Ovary (tissue), 9 donors: Measurements from ENCODE around the gene TMEM260. TPM values are rescaled to one million over a fixed set of nuclear protein-coding genes. Genes with fewer than 3 reads are reported as not detected.

Experiments
- DNase-seq, 5 donors: peaks; one replicate each; pipeline ENCODE4 v3.0.0-alpha.2; 2019 to 2020
- H3K27ac ChIP-seq, 2 donors: fragments of 200-600 bp; one replicate each; pipeline versions ENCODE4 v1.5.1 to v1.8.0; 2019 to 2022
- H3K27me3 ChIP-seq: fragments of 200-600 bp; one replicate; pipeline ENCODE4 v1.8.0; 2022
- H3K36me3 ChIP-seq: fragments of 200-600 bp; sonication (generic); one replicate; pipeline ENCODE4 v1.5.1; 2019
- H3K4me1 ChIP-seq: one replicate; pipeline ENCODE4 v1.8.1; 2013; ENCODE audit warnings: mild to moderate bottlenecking, moderate library complexity; ENCODE audit not compliant: insufficient read depth
- H3K4me3 ChIP-seq: fragments of 200-600 bp; sonication (generic); one replicate; pipeline ENCODE4 v1.5.1; 2017
- H3K9me3 ChIP-seq, 2 donors: fragments of 200-600 bp in 1 of 2; sonication (generic) in 1 of 2; one replicate each; pipeline versions ENCODE4 v1.5.1 to v1.8.1; 2013 to 2019; ENCODE audit warnings: mild to moderate bottlenecking in 1 of 2, moderate library complexity in 1 of 2
- EP300 ChIP-seq: sonication (generic); formaldehyde crosslinking; IDR thresholded peaks from one replicate; pipeline ENCODE4 v1.6.1; 2017; ENCODE audit warnings: antibody characterized with exemption
- POLR2A ChIP-seq: fragments of 450-650 bp; IDR thresholded peaks from one replicate; pipeline ENCODE4 v1.6.1; 2017; ENCODE audit warnings: antibody characterized with exemption, mild to moderate bottlenecking, moderate library complexity
- WGBS, 3 donors: extraction: QIAGEN DNeasy Blood & Tissue Kit in 1 of 3; methylation state at CpG; one replicate each; pipeline versions ENCODE4 v1.1.5 to v1.1.7; 2013 to 2017; 5-methylcytosine and 5-hydroxymethylcytosine counted together
- intact Hi-C, 4 donors: fragments of 100-400 bp; cut with DNase I; formaldehyde crosslinking; loops; one replicate each; pipeline versions ENCODE4 v1.11.0 to v1.15.1; 2022 to 2023
- polyA plus RNA-seq, 2 donors: library from polyadenylated mRNA; stranded (reverse); fragments of 200-250 nt in 1 of 2; fragments of 350-450 nt in 1 of 2; fragmentation: Illumina TruSeq in 1 of 2; extraction: RNeasy Lipid Tissue Mini Kit (QIAGEN cat#74804) in 1 of 2; gene quantifications; one replicate each; pipeline ENCODE4 v1.2.3, GENCODE V29; 2013 to 2014
- total RNA-seq, 7 donors: library from RNA; depleted of rRNA in 2 of 7; stranded (reverse); fragments of >200 nt in 2 of 7; fragmentation: NEBNext Ultra II Directional in 3 of 7; extraction: Animal tissue kit (Norgen Biotek cat#: 25700) in 3 of 7; gene quantifications; one replicate each; pipeline versions ENCODE4 v1.1.0 to v1.2.4, GENCODE V29; 2016 to 2023
- TF ChIP-seq, protein P1 (sequence below), 3 donors: fragments of 450-650 bp in 2 of 3; fragments of 200-600 bp in 1 of 3; IDR thresholded peaks; one replicate each; pipeline versions ENCODE4 v1.5.1 to v1.8.0; 2016 to 2022; ENCODE audit warnings: antibody characterized with exemption in 3 of 3, mild to moderate bottlenecking in 1 of 3
- donor health status: DM: no; HTN: no; CAD: no; lungs with moderate emphysema.
- donor health status: DM: no; HTN: no; CAD: no.
- donor health status: Bipolar disorder and iron deficiency.
- donor health status: DM: yes; HTN: yes; CAD: no.
- donor health status: DM: no; HTN: no; CAD: no.
- donor health status: DM: yes; HTN: yes; CAD: no.

TMEM260 gene
- total and polyA plus RNA-seq, 9 donors, result 12.8 to 28.1 (median 21.5) TPM

DNA sequence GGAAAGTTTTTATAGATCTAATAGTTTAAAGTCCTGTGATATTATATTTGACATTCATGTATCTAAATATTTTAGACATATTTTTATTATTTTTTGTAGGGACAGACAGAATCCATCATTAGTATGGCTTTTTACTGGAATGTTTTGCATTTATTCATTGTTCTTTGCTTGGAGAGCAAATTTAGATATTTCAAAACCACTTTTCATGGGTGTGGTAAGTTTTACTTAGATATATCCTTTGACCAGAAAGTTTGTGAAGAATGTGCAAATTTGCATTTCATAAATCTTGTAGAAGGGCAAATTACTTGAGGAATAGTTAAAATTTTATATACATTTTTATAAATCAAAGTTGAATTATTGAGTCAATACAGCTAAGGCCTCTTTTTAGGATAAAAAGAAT is 37.5 kb downstream of the TMEM260 start:
- Histone ChIP-seq H3K27ac (no peak overlapping the region), H3K9me3 (no peaks in the 10 kb centered on the region), H3K4me3 (no peak overlapping the region), H3K36me3 (no peaks in the 10 kb centered on the region), H3K4me1 (no peaks in the 10 kb centered on the region), H3K27me3 (no peaks in the 10 kb centered on the region)
- TF ChIP-seq EP300 (no peak), POLR2A (no peak)
- TF ChIP-seq, protein P1, sequence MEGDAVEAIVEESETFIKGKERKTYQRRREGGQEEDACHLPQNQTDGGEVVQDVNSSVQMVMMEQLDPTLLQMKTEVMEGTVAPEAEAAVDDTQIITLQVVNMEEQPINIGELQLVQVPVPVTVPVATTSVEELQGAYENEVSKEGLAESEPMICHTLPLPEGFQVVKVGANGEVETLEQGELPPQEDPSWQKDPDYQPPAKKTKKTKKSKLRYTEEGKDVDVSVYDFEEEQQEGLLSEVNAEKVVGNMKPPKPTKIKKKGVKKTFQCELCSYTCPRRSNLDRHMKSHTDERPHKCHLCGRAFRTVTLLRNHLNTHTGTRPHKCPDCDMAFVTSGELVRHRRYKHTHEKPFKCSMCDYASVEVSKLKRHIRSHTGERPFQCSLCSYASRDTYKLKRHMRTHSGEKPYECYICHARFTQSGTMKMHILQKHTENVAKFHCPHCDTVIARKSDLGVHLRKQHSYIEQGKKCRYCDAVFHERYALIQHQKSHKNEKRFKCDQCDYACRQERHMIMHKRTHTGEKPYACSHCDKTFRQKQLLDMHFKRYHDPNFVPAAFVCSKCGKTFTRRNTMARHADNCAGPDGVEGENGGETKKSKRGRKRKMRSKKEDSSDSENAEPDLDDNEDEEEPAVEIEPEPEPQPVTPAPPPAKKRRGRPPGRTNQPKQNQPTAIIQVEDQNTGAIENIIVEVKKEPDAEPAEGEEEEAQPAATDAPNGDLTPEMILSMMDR (IDR thresholded peaks at IDR 0.05), result no peak
- DNase-seq, result no peak
- intact Hi-C loops, result no loop called here

DNA sequence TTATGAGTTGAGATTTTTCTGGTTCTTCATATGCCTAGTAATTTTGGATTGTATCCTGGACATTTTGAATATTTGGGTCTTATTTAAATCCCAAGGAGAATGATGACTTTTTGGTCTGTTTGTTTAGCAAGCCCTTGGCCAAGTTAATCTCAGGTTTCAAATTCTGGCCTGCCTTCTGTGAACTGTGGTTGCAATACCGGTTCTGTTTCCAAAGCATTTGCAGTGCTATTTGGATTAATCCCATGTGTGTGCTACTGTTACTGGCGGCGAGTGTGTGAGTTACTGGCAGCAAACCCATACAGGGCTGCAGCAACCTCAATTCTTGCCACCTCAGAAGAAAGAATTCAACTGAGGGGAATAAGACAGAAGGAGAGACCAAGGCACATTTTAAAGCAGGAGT is 51.1 kb downstream of the TMEM260 start:
- Histone ChIP-seq H3K36me3 (peaks cover 4% of the 10 kb centered on the region), H3K9me3 (no peaks in the 10 kb centered on the region), H3K4me1 (no peaks in the 10 kb centered on the region), H3K27me3 (no peaks in the 10 kb centered on the region), H3K4me3 (no peak overlapping the region), H3K27ac (no peak overlapping the region)
- no peak for DNase-seq
- intact Hi-C loops, result no loop called here
- WGBS, 3 donors, result 78 to 80% (median 78%) methylated on average over 3 of the region's 3 CpGs
- TF ChIP-seq POLR2A (no peak), EP300 (no peak)
- TF ChIP-seq, protein P1 (IDR thresholded peaks at IDR 0.05), result no peak

DNA sequence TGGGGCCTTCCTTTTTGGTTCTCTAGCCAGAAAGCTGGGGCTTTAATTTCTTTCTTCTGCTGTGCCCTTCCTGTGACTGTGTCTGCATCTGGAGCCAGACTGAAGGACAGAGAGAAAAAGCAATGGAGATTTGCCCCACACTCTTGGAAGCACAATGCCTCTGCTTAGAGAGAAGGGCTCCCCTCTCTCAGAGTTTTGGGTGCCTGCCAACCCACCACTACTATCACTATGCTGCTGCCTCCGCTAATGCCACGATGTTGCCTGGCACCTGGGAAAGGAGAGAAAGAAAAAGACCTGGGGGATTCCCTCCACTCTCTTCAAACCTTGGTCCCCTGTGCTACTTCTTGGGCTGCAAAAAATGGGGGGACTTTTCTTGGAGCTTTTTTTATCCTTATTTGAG is 52.6 kb downstream of the TMEM260 start:
- H3K4me3 ChIP-seq, result no peak overlapping the region
- no peaks in the 10 kb centered on the region for H3K4me1 ChIP-seq
- DNase-seq, result no peak
- H3K9me3 ChIP-seq, result no peaks in the 10 kb centered on the region
- intact Hi-C loops, result no loop called here
- TF ChIP-seq POLR2A (no peak), EP300 (no peak)
- TF ChIP-seq, protein P1 (IDR thresholded peaks at IDR 0.05), result no peak
- no peak overlapping the region for H3K27ac ChIP-seq
- 91 to 98% (median 97%) methylated on average over 2 of the region's 2 CpGs for WGBS, 3 donors
- peaks cover 4% of the 10 kb centered on the region for H3K36me3 ChIP-seq
- no peaks in the 10 kb centered on the region for H3K27me3 ChIP-seq

DNA sequence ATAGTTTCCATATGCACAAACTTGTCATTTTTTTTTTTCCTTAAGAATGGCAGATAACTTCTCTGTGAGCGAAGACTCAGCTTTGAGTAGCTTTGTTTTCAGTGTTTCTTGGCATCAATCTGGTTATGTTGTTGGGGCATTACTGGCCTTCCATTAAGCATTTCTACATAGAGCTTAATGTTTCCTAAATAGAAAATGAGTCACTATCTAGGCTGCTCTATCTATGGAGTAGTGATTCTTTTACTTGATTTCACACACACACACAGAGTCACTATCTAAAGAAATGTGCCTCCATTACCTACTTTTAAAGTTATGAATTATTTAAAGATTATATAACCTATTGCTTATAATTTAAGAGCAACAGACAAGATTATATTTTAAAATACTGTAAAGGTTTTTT is 53.9 kb downstream of the TMEM260 start:
- Histone ChIP-seq H3K36me3 (peaks cover 4% of the 10 kb centered on the region), H3K4me1 (no peaks in the 10 kb centered on the region), H3K9me3 (no peaks in the 10 kb centered on the region), H3K27me3 (no peaks in the 10 kb centered on the region), H3K4me3 (no peak overlapping the region), H3K27ac (no peak overlapping the region)
- TF ChIP-seq POLR2A, result no peak
- no peak for TF ChIP-seq EP300
- TF ChIP-seq, protein P1 (IDR thresholded peaks at IDR 0.05), result no peak
- 93 to 100% (median 97%) methylated on average over 1 of the region's 1 CpG for WGBS, 3 donors
- intact Hi-C loops, result no loop called here
- DNase-seq, result no peak

DNA sequence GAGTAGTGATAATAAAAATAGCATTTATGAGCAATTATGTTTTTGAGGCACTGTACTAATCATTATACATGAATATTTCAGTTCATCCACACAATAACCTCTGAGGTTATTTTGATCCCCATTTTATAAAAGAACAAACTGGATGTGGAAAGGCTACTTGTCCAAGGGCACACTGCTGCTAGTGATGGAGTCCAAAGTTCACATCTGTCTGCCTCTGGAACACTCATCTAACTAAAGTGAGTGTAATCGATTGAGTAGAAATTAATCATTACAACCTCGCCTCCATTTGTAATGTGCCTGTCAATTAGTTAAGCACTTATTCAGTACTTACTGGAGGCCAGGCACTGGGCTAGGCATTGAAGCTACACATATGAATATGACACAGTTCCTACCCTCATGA is 55.4 kb downstream of the TMEM260 start:
- Histone ChIP-seq H3K9me3 (no peaks in the 10 kb centered on the region), H3K4me1 (no peaks in the 10 kb centered on the region), H3K36me3 (peaks cover 2% of the 10 kb centered on the region), H3K4me3 (no peak overlapping the region), H3K27me3 (no peaks in the 10 kb centered on the region), H3K27ac (no peak overlapping the region)
- TF ChIP-seq EP300 (no peak), POLR2A (no peak)
- TF ChIP-seq, protein P1 (IDR thresholded peaks at IDR 0.05), result no peak
- no peak for DNase-seq
- WGBS, 3 donors, result 96 to 99% (median 97%) methylated on average over 2 of the region's 2 CpGs
- intact Hi-C loops, result no loop called here
